Naive thymus-derived CD8-positive, alpha-beta T cell (primary cell): ENCODE data around the gene CAV3. TPM values are rescaled to one million over a fixed set of nuclear protein-coding genes. Genes with fewer than 3 reads are reported as not detected.

Experiments
- ATAC-seq, 2 donors: fragments of 150-1000 bp; cut with Tn5 transposase in 1 of 2; sonication (Bioruptor Pico), chemical (Tn5 transposase) in 1 of 2; 1 replicate in 1 of 2; 2 replicates in 1 of 2; pipeline ENCODE4 v1.10.0; 2021; ENCODE audit warnings: mild to moderate bottlenecking in 2 of 2, moderate library complexity in 2 of 2
- POLR2A ChIA-PET: fragments of 350-600 bp; sonication (Branson Sonifier 250); formaldehyde crosslinking; loops from one replicate; lab custom pipeline; 2021; ENCODE audit warnings: antibody characterized with exemption; lab: Charles Lee
- DNase-seq, 10 donors: peaks; one replicate each; pipeline versions ENCODE4 v3.0.0 to v3.0.0-alpha.2; 2020 to 2022
- H3K27ac Mint-ChIP-seq, 10 donors: one replicate each; pipeline ENCODE4 v1.8.0; 2020 to 2022; ENCODE audit warnings: mild to moderate bottlenecking in 10 of 10, mixed read lengths in 10 of 10, moderate library complexity in 4 of 10, inconsistent platforms in 1 of 10
- H3K27me3 Mint-ChIP-seq, 5 donors: one replicate each; pipeline ENCODE4 v1.8.0; 2021 to 2022; ENCODE audit warnings: mixed read lengths in 5 of 5
- H3K36me3 Mint-ChIP-seq, 3 donors: one replicate each; pipeline ENCODE4 v1.8.0; 2020 to 2022; ENCODE audit warnings: mixed read lengths in 3 of 3, mild to moderate bottlenecking in 2 of 3, inconsistent platforms in 1 of 3
- H3K4me1 Mint-ChIP-seq, 4 donors: one replicate each; pipeline ENCODE4 v1.8.0; 2021 to 2022; ENCODE audit warnings: mixed read lengths in 4 of 4
- H3K4me3 Mint-ChIP-seq, 10 donors: one replicate each; pipeline ENCODE4 v1.8.0; 2020 to 2022; ENCODE audit warnings: mild to moderate bottlenecking in 10 of 10, mixed read lengths in 10 of 10, moderate library complexity in 6 of 10, inconsistent platforms in 1 of 10
- H3K9me3 Mint-ChIP-seq, 9 donors: one replicate each; pipeline ENCODE4 v1.8.0; 2020 to 2022; ENCODE audit warnings: mixed read lengths in 9 of 9, mild to moderate bottlenecking in 3 of 9, inconsistent platforms in 1 of 9, moderate library complexity in 1 of 9
- polyA plus RNA-seq, 3 donors: library from polyadenylated mRNA; unstranded; fragments of 300-500 nt; fragmentation: Illumina TruSeq; gene quantifications; one replicate each; pipeline ENCODE4 v1.2.3, GENCODE V29; 2021
- total RNA-seq, 8 experiments: library from RNA in 2 of 8; stranded (reverse) in 2 of 8; gene quantifications; one replicate each; pipeline ENCODE4 v1.2.3 and lab custom pipeline; 2021 to 2026

CAV3 gene
- total and polyA plus RNA-seq, 5 experiments from 2014 or later = not detected

DNA sequence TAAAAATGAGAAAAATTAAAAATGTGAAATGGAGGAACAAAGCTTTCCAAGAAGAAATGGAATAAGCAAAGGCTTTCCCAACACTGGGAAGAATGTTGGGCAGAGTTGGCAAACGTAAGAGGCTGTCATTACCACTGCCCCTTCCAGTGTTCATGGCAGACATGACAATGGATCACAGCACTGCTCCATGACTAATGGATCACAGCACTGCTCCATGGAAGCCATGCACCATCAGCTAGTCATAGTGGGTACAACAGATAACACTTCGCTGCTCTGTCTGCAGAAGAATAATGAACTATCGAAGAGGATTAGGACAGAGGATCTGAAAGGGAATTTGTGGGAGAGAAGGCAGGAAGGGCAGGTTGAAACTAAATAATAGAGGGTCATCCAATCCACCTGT lies 5.0 kb downstream of the CAV3 start:
- Mint-ChIP-seq H3K27ac (no peak overlapping the region), H3K4me3 (no peak overlapping the region), H3K36me3 (no peaks in the 10 kb centered on the region), H3K27me3 (peaks cover 2 to 40% (median 11%) of the 10 kb centered on the region in 5 donors), H3K4me1 (peaks cover 0 to 2% (median 0%) of the 10 kb centered on the region in 4 donors), H3K9me3 (no peaks in the 10 kb centered on the region)
- POLR2A ChIA-PET = no interaction called here
- no peak for ATAC-seq
- no peak for DNase-seq

DNA sequence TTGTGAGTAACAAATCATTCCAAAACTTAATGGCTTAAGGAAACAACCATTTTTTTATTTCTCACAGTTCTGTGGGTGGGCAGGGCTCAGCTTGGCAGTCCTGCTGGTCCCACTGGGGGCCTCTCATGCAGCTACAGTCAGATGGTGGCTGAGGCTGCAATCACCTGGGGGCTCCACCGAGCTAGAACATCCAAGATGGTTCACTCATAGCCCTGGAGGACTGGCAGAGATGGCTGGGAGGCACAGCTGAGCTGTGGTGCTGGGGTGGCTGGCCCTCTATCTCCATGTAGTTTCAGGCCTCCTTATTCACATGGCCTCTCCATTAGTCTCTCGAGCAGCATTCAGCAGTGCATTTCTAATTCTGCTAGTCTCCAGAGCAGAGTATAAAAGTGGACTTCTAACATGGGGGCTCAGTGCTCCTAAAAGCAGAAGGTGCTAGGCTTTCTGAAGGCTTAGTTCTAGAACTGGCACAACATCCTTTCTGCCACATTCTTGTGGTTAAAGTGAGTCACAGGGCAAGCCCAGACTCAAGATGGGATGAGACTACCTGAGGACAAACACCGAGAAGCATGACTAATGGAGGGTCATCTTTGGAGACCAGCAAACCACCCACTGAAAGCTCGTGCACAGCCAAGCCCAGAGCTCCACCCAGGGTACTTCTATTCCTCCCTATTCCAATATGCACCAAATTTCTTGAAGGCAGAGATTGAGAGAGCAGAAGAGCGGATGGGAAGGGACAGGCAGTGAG lies 6.3 kb downstream of the CAV3 start:
- Mint-ChIP-seq H3K4me3 (no peak overlapping the region), H3K36me3 (no peaks in the 10 kb centered on the region), H3K4me1 (peaks cover 0 to 2% (median 0%) of the 10 kb centered on the region in 4 donors), H3K27ac (no peak overlapping the region), H3K27me3 (peaks cover 2 to 40% (median 9%) of the 10 kb centered on the region in 5 donors), H3K9me3 (no peaks in the 10 kb centered on the region)
- POLR2A ChIA-PET = no interaction called here
- DNase-seq = no peak
- no peak for ATAC-seq

DNA sequence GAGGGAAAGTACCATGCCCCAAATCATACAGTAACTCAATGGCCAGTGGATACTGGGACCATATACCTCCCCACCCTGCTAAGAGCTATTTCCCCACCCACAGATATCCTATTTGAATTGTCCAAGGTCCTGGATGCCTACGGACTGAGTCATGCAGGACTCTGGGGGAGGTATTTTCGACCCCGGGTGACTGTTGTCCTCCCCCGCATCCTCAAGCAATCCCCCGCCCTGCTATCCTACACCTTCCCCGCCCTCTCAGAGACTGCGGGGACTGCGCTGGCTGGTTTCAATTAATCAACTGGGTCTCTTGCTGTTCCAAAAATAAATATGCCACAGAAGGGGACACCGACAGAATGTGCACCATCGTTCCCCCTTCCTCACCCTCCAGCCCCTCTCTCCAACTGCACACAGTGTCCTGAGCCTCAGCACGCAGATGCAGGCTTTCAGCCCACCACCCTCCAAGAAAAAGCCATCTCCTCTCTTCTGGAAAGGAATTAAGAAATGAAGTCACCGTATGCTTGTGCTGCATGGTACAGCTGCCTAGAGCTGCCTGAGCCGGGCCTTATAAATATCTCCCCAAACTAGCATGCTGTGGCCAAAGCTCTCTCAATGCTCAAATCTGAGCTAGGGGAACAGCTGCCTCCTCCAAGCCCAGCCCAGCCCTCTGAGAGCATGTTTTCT lies 8.1 kb downstream of the CAV3 start:
- peaks cover 2 to 28% (median 7%) of the 10 kb centered on the region in 5 donors for H3K27me3 Mint-ChIP-seq
- no peak for DNase-seq
- POLR2A ChIA-PET = no interaction called here
- H3K9me3 Mint-ChIP-seq = no peaks in the 10 kb centered on the region
- ATAC-seq = no peak
- H3K27ac Mint-ChIP-seq = no peak overlapping the region
- peaks cover 0 to 2% (median 0%) of the 10 kb centered on the region in 4 donors for H3K4me1 Mint-ChIP-seq
- no peak overlapping the region for H3K4me3 Mint-ChIP-seq
- H3K36me3 Mint-ChIP-seq = no peaks in the 10 kb centered on the region

DNA sequence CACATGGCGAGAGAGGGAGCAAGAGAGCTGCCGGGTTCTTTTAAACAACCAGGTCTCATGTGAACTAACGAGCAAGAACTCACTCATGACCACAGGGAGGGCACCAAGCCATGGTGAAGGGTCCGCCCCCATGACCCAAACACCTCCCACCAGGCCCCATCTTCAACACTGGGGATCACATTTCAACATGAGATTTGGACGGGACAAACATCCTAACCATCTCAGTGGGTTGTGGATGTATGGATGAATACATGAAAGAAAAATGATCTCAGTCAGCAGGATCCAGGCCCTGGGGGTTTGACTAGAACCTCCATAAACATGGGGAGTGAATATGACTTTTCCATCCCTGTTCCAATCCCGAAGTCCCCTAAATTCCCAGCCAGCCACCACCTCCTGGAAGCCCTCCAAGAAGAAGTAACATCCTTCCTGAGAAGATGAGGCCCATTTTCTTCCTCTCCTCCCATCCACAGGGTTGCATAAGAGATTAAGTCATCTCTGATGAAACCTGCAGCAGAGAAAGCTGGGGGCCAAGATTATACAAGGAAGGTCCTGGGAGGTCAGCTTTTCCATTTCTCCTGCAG lies 9.5 kb downstream of the CAV3 start:
- DNase-seq (no peak), ATAC-seq (no peak)
- POLR2A ChIA-PET = no interaction called here
- Mint-ChIP-seq H3K27me3 (peaks cover 2 to 17% (median 6%) of the 10 kb centered on the region in 5 donors), H3K27ac (no peak overlapping the region), H3K9me3 (no peaks in the 10 kb centered on the region), H3K4me3 (no peak overlapping the region), H3K36me3 (no peaks in the 10 kb centered on the region), H3K4me1 (peaks cover 0 to 2% (median 0%) of the 10 kb centered on the region in 4 donors)

DNA sequence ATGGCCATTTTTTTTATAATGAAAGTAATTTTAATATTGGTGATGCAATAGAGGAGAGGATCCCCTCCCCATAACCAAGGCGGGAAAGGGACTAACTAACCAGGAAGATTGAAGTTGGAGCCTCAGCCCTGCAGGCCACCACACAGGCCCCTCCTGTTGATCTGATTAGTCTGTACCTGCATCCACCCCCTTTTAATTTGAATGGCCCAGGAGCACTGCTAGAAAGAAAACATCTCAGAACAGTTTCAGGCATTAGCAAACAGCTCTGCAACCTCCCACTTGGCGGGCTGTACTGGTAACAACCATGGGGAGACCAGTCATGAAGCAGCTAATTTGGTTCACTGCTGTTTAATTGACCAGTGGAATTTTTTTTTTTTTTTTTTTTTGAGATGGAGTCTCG lies 10.3 kb downstream of the CAV3 start:
- no peak overlapping the region for H3K27ac Mint-ChIP-seq
- H3K4me3 Mint-ChIP-seq = no peak overlapping the region
- ATAC-seq (no peak), DNase-seq (no peak)
- H3K9me3 Mint-ChIP-seq = no peaks in the 10 kb centered on the region
- no peaks in the 10 kb centered on the region for H3K36me3 Mint-ChIP-seq
- H3K27me3 Mint-ChIP-seq = peaks cover 0 to 14% (median 6%) of the 10 kb centered on the region in 5 donors
- peaks cover 0 to 2% (median 0%) of the 10 kb centered on the region in 4 donors for H3K4me1 Mint-ChIP-seq
- POLR2A ChIA-PET = interaction anchor here (0.6 kb wide), 1 partner anchor 42 kb away, joined by 3 read pairs; no protein-coding TSS in a partner anchor

DNA sequence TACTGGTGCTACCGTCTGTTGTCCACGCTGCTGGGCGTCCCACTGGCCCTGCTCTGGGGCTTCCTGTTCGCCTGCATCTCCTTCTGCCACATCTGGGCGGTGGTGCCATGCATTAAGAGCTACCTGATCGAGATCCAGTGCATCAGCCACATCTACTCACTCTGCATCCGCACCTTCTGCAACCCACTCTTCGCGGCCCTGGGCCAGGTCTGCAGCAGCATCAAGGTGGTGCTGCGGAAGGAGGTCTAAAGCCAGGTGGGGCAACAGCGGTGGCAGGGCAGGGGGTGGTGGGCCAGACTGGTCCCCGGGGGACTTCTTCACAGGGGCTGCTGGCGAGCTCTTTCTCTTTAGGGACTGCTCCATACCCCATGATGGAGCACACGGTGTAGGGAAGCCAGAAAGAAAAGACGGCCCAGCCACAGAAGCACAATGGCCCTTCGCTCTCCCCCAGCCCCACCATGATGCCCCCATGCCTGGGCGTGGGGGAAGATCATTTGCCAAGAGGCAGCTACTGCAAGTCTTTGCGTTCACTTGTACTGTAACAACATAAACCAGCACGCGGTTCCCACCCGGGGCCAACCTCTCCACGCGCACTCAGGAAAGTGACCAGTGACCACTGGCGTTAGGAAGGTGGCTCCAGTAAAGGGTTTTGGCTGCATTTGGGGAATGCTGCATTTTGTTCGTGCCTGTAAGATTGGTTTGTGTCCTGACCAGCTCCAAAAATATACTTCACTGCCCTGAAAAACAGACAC lies 12.2 kb downstream of the CAV3 start:
- POLR2A ChIA-PET = no interaction called here
- peaks cover 0 to 10% (median 6%) of the 10 kb centered on the region in 5 donors for H3K27me3 Mint-ChIP-seq

DNA sequence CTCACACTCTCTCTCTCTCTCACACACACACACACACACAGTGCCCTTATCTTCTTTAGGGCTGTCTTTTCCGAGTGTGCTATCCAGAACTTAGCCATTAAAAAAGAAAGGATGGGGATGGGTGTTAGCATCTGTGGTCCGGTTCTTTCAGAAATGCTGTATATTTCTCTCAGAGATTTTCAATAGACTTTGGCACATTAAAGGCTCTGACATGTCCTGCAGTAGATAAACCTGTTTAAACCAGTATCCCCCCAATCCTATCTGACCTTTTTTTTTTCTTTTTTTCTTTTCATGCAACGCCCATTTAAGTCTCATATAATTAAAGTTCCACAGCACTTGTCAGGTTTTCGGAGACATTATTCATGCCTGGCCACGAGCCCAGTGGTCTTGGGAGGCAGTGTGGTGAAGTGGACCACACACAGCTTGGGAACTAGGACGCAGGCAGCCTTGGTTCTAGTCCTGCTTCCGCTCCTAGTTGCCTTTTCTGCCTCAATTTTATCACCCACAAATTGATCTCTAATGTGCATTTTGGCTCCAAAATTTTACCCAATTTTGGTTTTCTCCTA lies 13.3 kb downstream of the CAV3 start:
- DNase-seq (no peak), ATAC-seq (no peak)
- no peak overlapping the region for H3K4me3 Mint-ChIP-seq
- no peaks in the 10 kb centered on the region for H3K9me3 Mint-ChIP-seq
- H3K27ac Mint-ChIP-seq = no peak overlapping the region
- POLR2A ChIA-PET = no interaction called here
- peaks cover 0 to 5% (median 3%) of the 10 kb centered on the region in 5 donors for H3K27me3 Mint-ChIP-seq
- H3K36me3 Mint-ChIP-seq = no peaks in the 10 kb centered on the region
- no peaks in the 10 kb centered on the region for H3K4me1 Mint-ChIP-seq

More for the DNA sequence above, 12.2 kb downstream of the CAV3 start:
- Mint-ChIP-seq H3K36me3 (no peaks in the 10 kb centered on the region), H3K9me3 (no peaks in the 10 kb centered on the region), H3K4me1 (peaks cover 0 to 2% (median 0%) of the 10 kb centered on the region in 4 donors), H3K27ac (no peak overlapping the region), H3K4me3 (no peak overlapping the region)
- ATAC-seq = no peak
- DNase-seq = no peak

DNA sequence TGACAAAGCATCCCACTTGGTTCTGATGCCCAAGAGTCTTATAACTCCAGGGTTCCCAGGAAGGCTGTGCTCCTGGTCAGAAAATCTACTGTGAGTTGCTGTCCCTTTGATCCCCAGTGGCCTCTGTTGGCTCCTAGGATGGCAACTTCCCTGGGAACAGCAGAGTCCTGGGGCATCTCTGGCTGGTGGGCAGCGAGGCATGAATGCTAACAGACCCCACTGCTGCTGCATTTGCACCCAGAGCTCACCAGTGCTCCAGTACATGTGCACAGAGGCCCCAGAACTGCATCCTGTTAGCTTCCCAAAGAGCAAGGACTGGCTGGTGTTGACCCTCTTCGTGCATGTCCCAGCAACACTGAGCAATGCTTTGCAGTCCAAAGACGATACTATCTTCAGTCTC lies 15.7 kb downstream of the CAV3 start:
- no peak for ATAC-seq
- Mint-ChIP-seq H3K36me3 (no peaks in the 10 kb centered on the region), H3K9me3 (no peaks in the 10 kb centered on the region), H3K4me3 (no peak overlapping the region), H3K27me3 (no peaks in the 10 kb centered on the region), H3K27ac (no peak overlapping the region), H3K4me1 (no peaks in the 10 kb centered on the region)
- DNase-seq = no peak
- POLR2A ChIA-PET = no interaction called here

DNA sequence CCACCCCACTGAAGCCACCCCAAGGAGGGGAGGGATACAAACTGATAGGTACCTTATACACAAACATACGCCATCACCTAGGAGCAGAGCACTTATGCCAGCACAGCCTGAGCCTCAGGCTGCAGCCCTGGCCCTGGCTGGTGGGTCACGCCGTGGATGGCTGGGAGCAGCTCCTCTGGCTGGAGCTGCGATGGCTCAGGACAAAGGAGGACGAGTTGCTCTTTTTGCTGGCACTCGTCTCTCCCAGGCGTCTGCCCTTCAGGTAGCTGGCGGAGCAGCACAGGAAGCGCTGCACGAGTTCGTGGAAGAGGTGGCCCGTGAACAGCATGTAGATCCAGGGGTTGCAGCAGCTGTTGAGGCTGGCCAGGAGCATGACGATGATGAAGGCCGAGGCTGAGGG lies 19.2 kb downstream of the CAV3 start:
- ATAC-seq (no peak), DNase-seq (no peak)
- H3K9me3 Mint-ChIP-seq = no peaks in the 10 kb centered on the region
- no peaks in the 10 kb centered on the region for H3K4me1 Mint-ChIP-seq
- POLR2A ChIA-PET = no interaction called here
- H3K27me3 Mint-ChIP-seq = peaks cover 0 to 4% (median 0%) of the 10 kb centered on the region in 5 donors
- H3K4me3 Mint-ChIP-seq = no peak overlapping the region
- no peak overlapping the region for H3K27ac Mint-ChIP-seq
- H3K36me3 Mint-ChIP-seq = no peaks in the 10 kb centered on the region

DNA sequence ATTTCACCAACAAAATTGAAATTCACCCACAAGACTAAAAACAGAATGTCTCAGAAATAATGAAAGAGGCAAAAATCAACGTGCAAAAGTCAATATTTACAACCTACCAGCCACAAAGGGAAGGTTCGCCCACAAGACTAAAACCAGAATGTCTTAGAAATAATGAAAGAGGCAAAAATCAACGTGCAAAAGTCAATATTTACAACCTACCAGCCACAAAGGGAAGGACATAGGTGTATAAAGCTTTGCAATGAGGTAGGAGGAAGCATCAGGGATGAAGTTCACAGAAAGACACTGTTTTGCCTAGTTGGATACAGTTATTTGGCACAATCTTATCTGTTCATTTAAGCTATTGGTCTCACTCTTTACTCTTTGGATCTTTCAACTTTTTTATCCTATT lies 21.5 kb downstream of the CAV3 start:
- H3K4me1 Mint-ChIP-seq = no peaks in the 10 kb centered on the region
- H3K27ac Mint-ChIP-seq = no peak overlapping the region
- no peaks in the 10 kb centered on the region for H3K9me3 Mint-ChIP-seq
- H3K27me3 Mint-ChIP-seq = peaks cover 0 to 4% (median 0%) of the 10 kb centered on the region in 5 donors
- H3K36me3 Mint-ChIP-seq = no peaks in the 10 kb centered on the region
- no peak for DNase-seq
- H3K4me3 Mint-ChIP-seq = no peak overlapping the region
- no peak for ATAC-seq
- POLR2A ChIA-PET = no interaction called here

DNA sequence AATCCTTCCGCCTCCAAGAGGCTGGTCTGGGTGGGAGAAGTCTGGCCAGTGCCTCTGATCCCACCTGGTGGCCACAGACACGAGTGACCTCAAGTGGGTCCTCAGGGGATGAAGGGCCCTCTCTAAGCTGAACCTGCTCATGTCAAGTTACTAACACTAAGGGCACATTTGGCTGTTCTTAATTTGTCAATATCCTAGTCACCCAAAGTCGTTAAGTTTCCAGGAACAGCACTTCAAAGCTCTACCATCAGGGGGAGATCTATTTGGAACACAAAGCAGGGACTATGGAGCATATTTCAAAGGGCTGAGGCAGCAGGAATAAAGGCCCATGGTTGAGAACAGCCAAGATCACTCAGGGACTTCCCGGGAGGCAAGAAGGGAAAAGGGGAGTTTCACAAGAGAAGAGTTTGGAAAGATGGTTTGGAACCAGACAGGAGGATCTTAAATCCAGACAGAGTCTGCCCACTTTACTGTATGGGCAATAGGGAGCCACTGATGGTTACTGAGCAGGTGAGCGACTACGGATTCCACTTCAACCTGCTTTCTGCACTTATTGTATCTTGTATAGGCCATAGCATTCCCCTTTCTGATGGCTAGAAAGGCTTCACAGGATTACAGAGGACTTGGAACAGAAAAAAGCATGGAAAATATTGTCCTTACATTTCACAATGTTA lies 22.1 kb downstream of the CAV3 start:
- no peaks in the 10 kb centered on the region for H3K4me1 Mint-ChIP-seq
- H3K4me3 Mint-ChIP-seq = no peak overlapping the region

DNA sequence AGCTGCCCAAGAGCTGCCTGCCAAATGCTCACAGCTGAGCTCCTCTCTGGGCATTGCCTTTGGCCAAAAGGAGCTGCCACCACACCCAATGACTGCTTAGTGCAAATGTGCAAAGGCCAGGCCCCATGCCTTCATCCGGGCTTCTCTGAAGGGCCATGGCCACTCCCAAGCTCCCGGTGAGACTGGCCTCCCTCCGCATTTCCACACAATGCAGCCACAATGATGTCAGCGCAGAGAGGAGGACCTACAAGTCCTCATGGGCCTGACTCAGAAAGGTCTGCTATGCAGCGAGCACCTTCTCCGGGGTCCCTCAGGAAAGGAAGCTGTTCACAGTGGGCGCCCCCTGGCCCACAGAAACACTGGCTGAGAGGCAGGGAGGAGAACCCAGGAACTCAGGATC lies 23.1 kb downstream of the CAV3 start:
- ATAC-seq (no peak), DNase-seq (no peak)
- Mint-ChIP-seq H3K36me3 (no peaks in the 10 kb centered on the region), H3K9me3 (no peaks in the 10 kb centered on the region), H3K4me1 (no peaks in the 10 kb centered on the region), H3K27me3 (peaks cover 0 to 4% (median 0%) of the 10 kb centered on the region in 5 donors), H3K4me3 (no peak overlapping the region), H3K27ac (no peak overlapping the region)
- POLR2A ChIA-PET = no interaction called here

More for the DNA sequence above, 22.1 kb downstream of the CAV3 start:
- Mint-ChIP-seq H3K9me3 (no peaks in the 10 kb centered on the region), H3K36me3 (no peaks in the 10 kb centered on the region), H3K27ac (no peak overlapping the region), H3K27me3 (peaks cover 0 to 4% (median 0%) of the 10 kb centered on the region in 5 donors)
- POLR2A ChIA-PET = no interaction called here
- no peak for ATAC-seq
- DNase-seq = no peak
